PC-3 (cell line): Measurements from ENCODE around the gene CCDC85B.

ENCODE experiments used
- EZH2 ChIP-seq: fragments of 300-600 bp; sonication (generic); IDR thresholded peaks from one replicate; pipeline ENCODE4 v1.6.1; 2017; ENCODE audit warnings: antibody characterized with exemption, mild to moderate bottlenecking, low read length; ENCODE audit not compliant: unreplicated experiment
- EZH2phosphoT487 ChIP-seq: fragments of 300-600 bp; sonication (generic); IDR thresholded peaks from 2 replicates; pipeline ENCODE4 v1.6.1; 2018; ENCODE audit warnings: mild to moderate bottlenecking, antibody characterized with exemption, low read length, borderline replicate concordance
- TF ChIP-seq, protein P1 (sequence below): fragments of 300-600 bp; sonication (generic); conservative IDR thresholded peaks from 2 replicates; pipeline ENCODE4 v1.5.1; 2017; ENCODE audit warnings: antibody characterized with exemption, low read depth, mild to moderate bottlenecking, low read length

- TF ChIP-seq, protein P1, sequence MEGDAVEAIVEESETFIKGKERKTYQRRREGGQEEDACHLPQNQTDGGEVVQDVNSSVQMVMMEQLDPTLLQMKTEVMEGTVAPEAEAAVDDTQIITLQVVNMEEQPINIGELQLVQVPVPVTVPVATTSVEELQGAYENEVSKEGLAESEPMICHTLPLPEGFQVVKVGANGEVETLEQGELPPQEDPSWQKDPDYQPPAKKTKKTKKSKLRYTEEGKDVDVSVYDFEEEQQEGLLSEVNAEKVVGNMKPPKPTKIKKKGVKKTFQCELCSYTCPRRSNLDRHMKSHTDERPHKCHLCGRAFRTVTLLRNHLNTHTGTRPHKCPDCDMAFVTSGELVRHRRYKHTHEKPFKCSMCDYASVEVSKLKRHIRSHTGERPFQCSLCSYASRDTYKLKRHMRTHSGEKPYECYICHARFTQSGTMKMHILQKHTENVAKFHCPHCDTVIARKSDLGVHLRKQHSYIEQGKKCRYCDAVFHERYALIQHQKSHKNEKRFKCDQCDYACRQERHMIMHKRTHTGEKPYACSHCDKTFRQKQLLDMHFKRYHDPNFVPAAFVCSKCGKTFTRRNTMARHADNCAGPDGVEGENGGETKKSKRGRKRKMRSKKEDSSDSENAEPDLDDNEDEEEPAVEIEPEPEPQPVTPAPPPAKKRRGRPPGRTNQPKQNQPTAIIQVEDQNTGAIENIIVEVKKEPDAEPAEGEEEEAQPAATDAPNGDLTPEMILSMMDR: no peak
- TF ChIP-seq EZH2phosphoT487: no peak
- TF ChIP-seq EZH2: no peak
Observed at GRCh38 chr11:65854161-65854592, 36.3 kb upstream of the CCDC85B start.
